Upper lobe of left lung (tissue), 6 donors: ENCODE results near the gene RAB38. TPM values are rescaled to one million over a fixed set of nuclear protein-coding genes. Genes with fewer than 3 reads are reported as not detected.

Experiments
- ATAC-seq, 2 donors: fragments of 200-7000 bp; cut with Tn5 transposase; one replicate each; pipeline ENCODE4 v1.9.1; 2022; ENCODE audit warnings: mild to moderate bottlenecking in 2 of 2, moderate library complexity in 2 of 2; ENCODE audit not compliant: low FRiP score in 2 of 2
- DNase-seq, 2 donors: peaks; one replicate each; pipeline ENCODE4 v3.0.0-alpha.2; 2019 to 2020
- H3K27ac ChIP-seq, 4 donors: fragments of 200-600 bp; sonication (generic); one replicate each; pipeline ENCODE4 v1.5.1; 2016 to 2019
- H3K27me3 ChIP-seq, 4 donors: fragments of 200-600 bp; sonication (generic); one replicate each; pipeline ENCODE4 v1.5.1; 2017 to 2019
- H3K36me3 ChIP-seq, 4 donors: fragments of 200-600 bp; sonication (generic); one replicate each; pipeline ENCODE4 v1.5.1; 2016 to 2019
- H3K4me1 ChIP-seq, 4 donors: fragments of 200-600 bp; sonication (generic); one replicate each; pipeline ENCODE4 v1.5.1; 2018 to 2019
- H3K4me3 ChIP-seq, 4 donors: fragments of 200-600 bp; sonication (generic); one replicate each; pipeline ENCODE4 v1.5.1; 2017 to 2019; ENCODE audit warnings: mild to moderate bottlenecking in 2 of 4, moderate library complexity in 1 of 4
- H3K9me3 ChIP-seq, 4 donors: fragments of 200-600 bp; sonication (generic); one replicate each; pipeline ENCODE4 v1.5.1; 2018 to 2019
- CTCF ChIP-seq, 6 experiments: fragments of 450-650 bp in 4 of 6; fragments of 200-600 bp in 2 of 6; sonication (generic) in 2 of 6; IDR thresholded peaks; one replicate each; pipeline ENCODE4 v1.5.1; 2016 to 2019; ENCODE audit warnings: antibody characterized with exemption in 6 of 6
- EP300 ChIP-seq, 4 donors: sonication (generic); formaldehyde crosslinking; IDR thresholded peaks; one replicate each; pipeline ENCODE4 v1.5.1; 2017; ENCODE audit warnings: antibody characterized with exemption in 4 of 4, control low read depth in 2 of 4
- POLR2A ChIP-seq, 4 donors: fragments of 450-650 bp; IDR thresholded peaks; one replicate each; pipeline ENCODE4 v1.5.1; 2016 to 2017; ENCODE audit warnings: antibody characterized with exemption in 4 of 4, mild to moderate bottlenecking in 2 of 4
- POLR2AphosphoS5 ChIP-seq, 2 donors: sonication (generic); formaldehyde crosslinking; IDR thresholded peaks; one replicate each; pipeline ENCODE4 v1.5.1; 2017; ENCODE audit warnings: antibody characterized with exemption in 2 of 2
- WGBS, 2 donors: methylation state at CpG; one replicate each; pipeline ENCODE4 v1.1.5; 2017 to 2018; 5-methylcytosine and 5-hydroxymethylcytosine counted together
- total RNA-seq, 6 donors: library from RNA; depleted of rRNA in 4 of 6; stranded (reverse); fragments of >200 nt in 4 of 6; gene quantifications; one replicate each; pipeline versions ENCODE4 v1.1.0 to v1.2.1, GENCODE V29; 2016 to 2021
- donor health status: DM: no; HTN: no; CAD: no; lungs with moderate emphysema.
- donor health status: DM: no; HTN: yes; CAD: no; lungs with severe emphysema.

Gene RAB38
- total RNA-seq, 6 donors from 2014 or later, result 6.3 to 10.6 (median 7.1) TPM; not detected in 1

- Histone ChIP-seq H3K27me3 (no peaks in the 10 kb centered on the region), H3K27ac (no peak overlapping the region), H3K9me3 (no peaks in the 10 kb centered on the region), H3K36me3 (no peaks in the 10 kb centered on the region), H3K4me1 (peaks cover 0 to 7% (median 0%) of the 10 kb centered on the region in 4 donors), H3K4me3 (no peak overlapping the region)
- WGBS, 2 donors, result 0% methylated on average over 1 of the region's 1 CpG
- TF ChIP-seq POLR2A (IDR thresholded peaks at IDR 0.05) (no peak), CTCF (IDR thresholded peaks at IDR 0.05) (no peak), POLR2AphosphoS5 (IDR thresholded peaks at IDR 0.05) (no peak), EP300 (IDR thresholded peaks at IDR 0.05) (no peak)
- no peak for DNase-seq
- no peak for ATAC-seq
Observed at GRCh38 chr11:88206751-88207150, 31.5 kb upstream of the RAB38 start.

- DNase-seq, result no peak
- Histone ChIP-seq H3K27me3 (no peaks in the 10 kb centered on the region), H3K27ac (no peak overlapping the region), H3K36me3 (no peaks in the 10 kb centered on the region), H3K4me1 (peaks cover 0 to 7% (median 0%) of the 10 kb centered on the region in 4 donors), H3K9me3 (no peaks in the 10 kb centered on the region), H3K4me3 (no peak overlapping the region)
- TF ChIP-seq CTCF (IDR thresholded peaks at IDR 0.05), result no peak
- TF ChIP-seq POLR2A (IDR thresholded peaks at IDR 0.05), result no peak
- TF ChIP-seq EP300 (IDR thresholded peaks at IDR 0.05), result no peak
- no peak for ATAC-seq
- 93 to 95% methylated on average over 3 of the region's 3 CpGs for WGBS, 2 donors
Observed at GRCh38 chr11:88204353-88204752, 29.1 kb upstream of the RAB38 start.

GRCh38 chr11:88203604-88204003 is 28.4 kb upstream of the RAB38 start:
- no peaks in the 10 kb centered on the region for H3K36me3 ChIP-seq
- no peak for DNase-seq
- no peak for TF ChIP-seq POLR2A (IDR thresholded peaks at IDR 0.05)
- no peak for TF ChIP-seq POLR2AphosphoS5 (IDR thresholded peaks at IDR 0.05)
- no peak for TF ChIP-seq EP300 (IDR thresholded peaks at IDR 0.05)
- no peak for TF ChIP-seq CTCF (IDR thresholded peaks at IDR 0.05)
- 97% methylated on average over 2 of the region's 2 CpGs for WGBS, 2 donors
- no peak overlapping the region for H3K27ac ChIP-seq
- peaks cover 0 to under 1% (median 0%) of the 10 kb centered on the region in 4 donors for H3K4me1 ChIP-seq
- H3K9me3 ChIP-seq, result no peaks in the 10 kb centered on the region
- H3K4me3 ChIP-seq, result no peak overlapping the region
- ATAC-seq, result no peak
- no peaks in the 10 kb centered on the region for H3K27me3 ChIP-seq

GRCh38 chr11:88202498-88202897 is 27.3 kb upstream of the RAB38 start:
- Histone ChIP-seq H3K27ac (no peak overlapping the region), H3K4me1 (no peaks in the 10 kb centered on the region), H3K4me3 (no peak overlapping the region), H3K36me3 (no peaks in the 10 kb centered on the region), H3K27me3 (no peaks in the 10 kb centered on the region), H3K9me3 (no peaks in the 10 kb centered on the region)
- no peak for DNase-seq
- ATAC-seq, result no peak
- 66 to 89% methylated on average over 1 of the region's 1 CpG for WGBS, 2 donors
- TF ChIP-seq POLR2AphosphoS5 (IDR thresholded peaks at IDR 0.05), result no peak
- TF ChIP-seq EP300 (IDR thresholded peaks at IDR 0.05), result no peak
- TF ChIP-seq CTCF (IDR thresholded peaks at IDR 0.05), result no peak

- Histone ChIP-seq H3K4me1 (no peaks in the 10 kb centered on the region), H3K4me3 (no peak overlapping the region), H3K9me3 (peaks cover 2 to 8% (median 5%) of the 10 kb centered on the region in 4 donors), H3K36me3 (no peaks in the 10 kb centered on the region), H3K27ac (no peak overlapping the region), H3K27me3 (no peaks in the 10 kb centered on the region)
- ATAC-seq, result no peak
- DNase-seq, result no peak
- TF ChIP-seq EP300 (IDR thresholded peaks at IDR 0.05) (no peak), POLR2A (IDR thresholded peaks at IDR 0.05) (no peak), POLR2AphosphoS5 (IDR thresholded peaks at IDR 0.05) (no peak), CTCF (IDR thresholded peaks at IDR 0.05) (no peak)
Observed at GRCh38 chr11:88196393-88196792, 21.1 kb upstream of the RAB38 start.
